Bladder microvascular endothelial cell (primary cell): ENCODE measurements around the gene SAMD15. TPM values are rescaled to one million over a fixed set of nuclear protein-coding genes. Genes with fewer than 3 reads are reported as not detected.

Experiments
- total RNA-seq: library from RNA; depleted of rRNA; stranded (reverse); fragments of >200 nt; gene quantifications from 2 replicates; pipeline ENCODE4 v1.2.3, GENCODE V29; 2014

The SAMD15 gene
- 0.38 and 0.49 TPM in 2 replicates for total RNA-seq

GRCh38 chr14:77376771-77377501 is at the start of gene SAMD15, which contains the start of gene TMED8:
SAMD15 (plus strand) TSS chr14:77377379; CDS start chr14:77377419, 40 bp downstream.
TMED8 (minus strand) TSS chr14:77377094; CDS start chr14:77377053, 41 bp downstream.

GRCh38 chr14:77423423-77423822 is 46.2 kb downstream of the SAMD15 start, which contains the start of gene NOXRED1:
NOXRED1 (minus strand) TSS chr14:77423523; CDS start chr14:77422889, 634 bp downstream.

Other genes starting within 250 kb of the SAMD15 start
- gene ZDHHC22, start 235.6 kb upstream of the SAMD15 start, total RNA-seq: under 0.01 TPM in 1 of 2 replicates, not detected in the other
- gene TMEM63C, start 195.6 kb upstream of the SAMD15 start, total RNA-seq: 0.65 TPM in 1 of 2 replicates, not detected in the other
- not detected in 2 replicates for gene NGB, start 106.2 kb upstream of the SAMD15 start, total RNA-seq
- 6.5 and 10.6 TPM in 2 replicates for gene POMT2, start 56.5 kb upstream of the SAMD15 start, total RNA-seq
- gene GSTZ1, start 56.3 kb upstream of the SAMD15 start, total RNA-seq: 13.2 and 20.9 TPM in 2 replicates
- gene TMED8, start 285 bp upstream of the SAMD15 start, total RNA-seq: 5.7 and 12.5 TPM in 2 replicates
- 0.16 and 0.25 TPM in 2 replicates for gene NOXRED1, start 46.1 kb downstream of the SAMD15 start, total RNA-seq
- gene VIPAS39, start 80.2 kb downstream of the SAMD15 start, total RNA-seq: 23.5 and 33.0 TPM in 2 replicates
- 96.2 and 129 TPM in 2 replicates for gene AHSA1, start 80.7 kb downstream of the SAMD15 start, total RNA-seq
- gene ISM2, start 121.4 kb downstream of the SAMD15 start, total RNA-seq: 0.06 TPM in 1 of 2 replicates, not detected in the other
- 55.7 and 92.6 TPM in 2 replicates for gene SPTLC2, start 239.3 kb downstream of the SAMD15 start, total RNA-seq